Astrocyte (in vitro differentiated cells and primary cell): ENCODE data around the gene LRR1. TPM values are rescaled to one million over a fixed set of nuclear protein-coding genes. Genes with fewer than 3 reads are reported as not detected.
A peak's percentile ranks its signal among the peaks of the same experiment; 100 is the strongest.
"Not testable (repeated sequence)": the region's sequence is repeated elsewhere in the genome, so short reads cannot be mapped to it uniquely, and the experiment has no call there.

Source experiments
- DNase-seq: peaks from one replicate; pipeline ENCODE4 v3.0.0-alpha.2; 2010; ENCODE audit warnings: low read depth
- FAIRE-seq: peaks from 2 replicates; lab custom pipeline; 2011; peaks lifted over from hg19 to GRCh38; lab: Jason Lieb, UNC
- H2AFZ ChIP-seq: 2 replicates; pipeline ENCODE4 v1.6.0; 2012; ENCODE audit warnings: low read depth, low read length, inconsistent platforms
- H3K27ac ChIP-seq: 2 replicates; pipeline ENCODE4 v1.5.1; 2011; ENCODE audit warnings: low read depth, low read length, inconsistent platforms
- H3K27me3 ChIP-seq: 2 replicates; pipeline ENCODE4 v1.6.0; 2011; ENCODE audit warnings: low read length, inconsistent platforms; ENCODE audit not compliant: insufficient read depth
- H3K36me3 ChIP-seq: 2 replicates; pipeline ENCODE4 v1.5.1; 2011; ENCODE audit warnings: low read length, inconsistent platforms; ENCODE audit not compliant: insufficient read depth
- H3K4me1 ChIP-seq: 2 replicates; pipeline ENCODE4 v1.5.1; 2011; ENCODE audit warnings: low read length, inconsistent platforms; ENCODE audit not compliant: insufficient read depth
- H3K4me2 ChIP-seq: 2 replicates; pipeline ENCODE4 v1.6.0; 2012; ENCODE audit warnings: low read length, inconsistent platforms
- H3K4me3 ChIP-seq: 2 replicates; pipeline ENCODE4 v1.5.1; 2011; ENCODE audit warnings: low read depth, mild to moderate bottlenecking, low read length, inconsistent platforms; ENCODE audit not compliant: insufficient read depth
- H3K79me2 ChIP-seq: 2 replicates; pipeline ENCODE4 v1.6.0; 2012; ENCODE audit warnings: mild to moderate bottlenecking, low read length, inconsistent platforms; ENCODE audit not compliant: insufficient read depth
- H3K9ac ChIP-seq: 2 replicates; pipeline ENCODE4 v1.6.0; 2012; ENCODE audit warnings: mild to moderate bottlenecking, low read length, inconsistent platforms
- H3K9me3 ChIP-seq: 2 replicates; pipeline ENCODE4 v1.5.1; 2012; ENCODE audit warnings: low read depth, mild to moderate bottlenecking, low read length, inconsistent platforms; ENCODE audit not compliant: insufficient read depth
- H4K20me1 ChIP-seq: 2 replicates; pipeline ENCODE4 v1.6.0; 2012; ENCODE audit warnings: low read length, inconsistent platforms; ENCODE audit not compliant: insufficient read depth
- H3K27ac Mint-ChIP-seq: one replicate; pipeline ENCODE4 v1.8.0; 2021; ENCODE audit warnings: mild to moderate bottlenecking, mixed read lengths; ENCODE audit not compliant: unreplicated experiment
- H3K27me3 Mint-ChIP-seq: one replicate; pipeline ENCODE4 v1.8.0; 2021; ENCODE audit warnings: low read depth, mixed read lengths; ENCODE audit not compliant: unreplicated experiment
- H3K36me3 Mint-ChIP-seq: one replicate; pipeline ENCODE4 v1.8.0; 2021; ENCODE audit warnings: low read depth, mixed read lengths; ENCODE audit not compliant: unreplicated experiment
- H3K4me1 Mint-ChIP-seq: one replicate; pipeline ENCODE4 v1.8.0; 2021; ENCODE audit warnings: low read depth, mixed read lengths; ENCODE audit not compliant: unreplicated experiment
- H3K4me3 Mint-ChIP-seq: one replicate; pipeline ENCODE4 v1.8.0; 2021; ENCODE audit warnings: mild to moderate bottlenecking, moderate library complexity, mixed read lengths; ENCODE audit not compliant: unreplicated experiment
- H3K9me3 Mint-ChIP-seq: one replicate; pipeline ENCODE4 v1.8.0; 2021; ENCODE audit warnings: mild to moderate bottlenecking, mixed read lengths; ENCODE audit not compliant: unreplicated experiment
- EZH2 ChIP-seq: IDR thresholded peaks from 2 replicates; pipeline ENCODE4 v1.6.1; 2012; ENCODE audit warnings: mild to moderate bottlenecking, low read length, inconsistent platforms; ENCODE audit not compliant: insufficient read depth
- total RNA-seq: library from RNA; stranded (reverse); gene quantifications from 2 replicates; pipeline ENCODE4 v1.2.1, GENCODE V29; 2021
- TF ChIP-seq, protein P1 (sequence below): IDR thresholded peaks from 2 replicates; pipeline ENCODE4 v1.5.1; 2011; ENCODE audit warnings: low read depth, mild to moderate bottlenecking, inconsistent platforms, low read length, moderate library complexity; ENCODE audit not compliant: insufficient read depth

LRR1 gene
- total RNA-seq, 1 donor from 2014 or later: 10.0 TPM

DNA sequence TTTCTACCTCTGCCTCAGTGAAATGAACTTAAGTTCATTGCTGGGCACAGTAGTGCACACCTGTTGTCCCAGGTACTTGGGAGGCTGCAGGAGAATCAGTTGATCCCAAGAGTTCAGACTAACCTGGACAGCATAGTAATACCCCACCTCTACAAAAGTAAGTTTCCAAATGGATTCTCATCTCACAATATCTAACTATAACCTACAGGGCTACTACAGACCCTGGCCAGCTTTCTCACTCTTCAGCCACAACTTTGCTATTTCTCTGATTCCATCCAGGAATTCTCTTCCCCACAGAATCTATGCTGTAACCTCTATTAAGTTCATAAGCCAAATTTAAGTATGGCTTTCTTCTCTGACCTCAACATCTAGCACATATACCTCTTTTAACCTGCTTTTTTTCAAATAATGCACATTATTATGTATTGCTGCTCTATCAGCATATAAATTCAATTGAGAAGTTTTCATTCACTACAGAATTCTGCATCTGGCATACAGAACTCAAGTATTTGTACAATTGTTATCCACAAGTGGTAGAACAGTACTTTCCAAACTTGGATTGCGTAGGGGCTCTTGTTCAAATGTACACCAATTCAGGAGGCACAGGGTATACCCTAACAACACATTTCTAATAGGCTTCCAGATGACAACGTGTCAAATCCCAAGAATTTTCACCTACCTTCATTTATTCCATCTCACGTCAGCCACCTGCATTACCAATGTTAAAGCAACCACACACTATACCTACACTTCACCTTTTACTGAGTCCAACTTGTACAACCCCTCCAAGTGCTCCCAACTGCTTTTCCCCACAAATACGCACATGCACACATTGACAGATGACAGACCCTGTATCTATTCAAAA is 16.4 kb upstream of the LRR1 start:
- Mint-ChIP-seq H3K36me3 (peaks cover 26% of the 10 kb centered on the region), H3K4me3 (peak overlapping the region; percentile 93), H3K27ac (peak overlapping the region; percentile 50), H3K4me1 (peaks cover 37% of the 10 kb centered on the region), H3K9me3 (peaks cover 2% of the 10 kb centered on the region), H3K27me3 (no peaks in the 10 kb centered on the region)
- no peak overlapping the region for H3K4me3 ChIP-seq
- peaks cover 71% of the 10 kb centered on the region for H3K79me2 ChIP-seq
- no peak overlapping the region for H3K27ac ChIP-seq
- peaks cover 8% of the 10 kb centered on the region for H3K4me1 ChIP-seq
- TF ChIP-seq, protein P1, sequence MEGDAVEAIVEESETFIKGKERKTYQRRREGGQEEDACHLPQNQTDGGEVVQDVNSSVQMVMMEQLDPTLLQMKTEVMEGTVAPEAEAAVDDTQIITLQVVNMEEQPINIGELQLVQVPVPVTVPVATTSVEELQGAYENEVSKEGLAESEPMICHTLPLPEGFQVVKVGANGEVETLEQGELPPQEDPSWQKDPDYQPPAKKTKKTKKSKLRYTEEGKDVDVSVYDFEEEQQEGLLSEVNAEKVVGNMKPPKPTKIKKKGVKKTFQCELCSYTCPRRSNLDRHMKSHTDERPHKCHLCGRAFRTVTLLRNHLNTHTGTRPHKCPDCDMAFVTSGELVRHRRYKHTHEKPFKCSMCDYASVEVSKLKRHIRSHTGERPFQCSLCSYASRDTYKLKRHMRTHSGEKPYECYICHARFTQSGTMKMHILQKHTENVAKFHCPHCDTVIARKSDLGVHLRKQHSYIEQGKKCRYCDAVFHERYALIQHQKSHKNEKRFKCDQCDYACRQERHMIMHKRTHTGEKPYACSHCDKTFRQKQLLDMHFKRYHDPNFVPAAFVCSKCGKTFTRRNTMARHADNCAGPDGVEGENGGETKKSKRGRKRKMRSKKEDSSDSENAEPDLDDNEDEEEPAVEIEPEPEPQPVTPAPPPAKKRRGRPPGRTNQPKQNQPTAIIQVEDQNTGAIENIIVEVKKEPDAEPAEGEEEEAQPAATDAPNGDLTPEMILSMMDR: no peak
- no peak for TF ChIP-seq EZH2
- no peak overlapping the region for H3K9ac ChIP-seq
- H3K9me3 ChIP-seq: no peaks in the 10 kb centered on the region
- no peaks in the 10 kb centered on the region for H3K27me3 ChIP-seq
- peak overlapping the region; percentile 6 for H3K4me2 ChIP-seq
- peaks cover 30% of the 10 kb centered on the region for H3K36me3 ChIP-seq
- FAIRE-seq (no peak), DNase-seq (no peak)
- H4K20me1 ChIP-seq: peaks cover 78% of the 10 kb centered on the region
- no peak overlapping the region for H2AFZ ChIP-seq

DNA sequence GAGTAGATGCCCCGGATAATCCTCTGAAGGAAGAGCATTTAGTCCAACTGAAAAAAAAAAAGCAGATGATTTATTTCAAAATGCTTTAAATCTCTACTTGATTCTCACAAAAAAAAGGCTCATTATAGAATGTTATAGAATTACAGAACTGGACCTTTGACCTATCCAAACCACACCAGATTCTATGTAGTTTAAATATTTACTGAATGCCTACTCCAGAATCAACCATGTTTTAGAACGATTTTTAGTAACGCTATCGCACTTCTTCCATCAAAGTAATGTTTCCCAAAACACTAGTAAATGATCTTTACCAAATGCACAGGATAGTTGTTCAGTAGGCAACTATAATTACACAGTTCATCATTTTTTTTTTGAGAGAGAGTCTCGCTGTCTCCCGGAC is 15.1 kb upstream of the LRR1 start:
- no peak for DNase-seq
- Histone ChIP-seq H3K36me3 (peaks cover 24% of the 10 kb centered on the region), H3K27ac (no peak overlapping the region), H3K4me3 (peak overlapping the region; percentile 97), H3K27me3 (no peaks in the 10 kb centered on the region), H4K20me1 (peaks cover 70% of the 10 kb centered on the region), H3K9me3 (no peaks in the 10 kb centered on the region), H3K9ac (peak overlapping the region; percentile 97), H3K79me2 (peaks cover 71% of the 10 kb centered on the region), H3K4me1 (peaks cover 8% of the 10 kb centered on the region), H3K4me2 (peak overlapping the region; percentile 85), H2AFZ (no peak overlapping the region)
- Mint-ChIP-seq H3K4me3 (peak overlapping the region; percentile 93), H3K27me3 (no peaks in the 10 kb centered on the region), H3K9me3 (peaks cover 2% of the 10 kb centered on the region), H3K36me3 (peaks cover 22% of the 10 kb centered on the region), H3K27ac (peak overlapping the region; percentile 97), H3K4me1 (peaks cover 36% of the 10 kb centered on the region)
- TF ChIP-seq, protein P1: no peak
- no peak for TF ChIP-seq EZH2
- no peak for FAIRE-seq

DNA sequence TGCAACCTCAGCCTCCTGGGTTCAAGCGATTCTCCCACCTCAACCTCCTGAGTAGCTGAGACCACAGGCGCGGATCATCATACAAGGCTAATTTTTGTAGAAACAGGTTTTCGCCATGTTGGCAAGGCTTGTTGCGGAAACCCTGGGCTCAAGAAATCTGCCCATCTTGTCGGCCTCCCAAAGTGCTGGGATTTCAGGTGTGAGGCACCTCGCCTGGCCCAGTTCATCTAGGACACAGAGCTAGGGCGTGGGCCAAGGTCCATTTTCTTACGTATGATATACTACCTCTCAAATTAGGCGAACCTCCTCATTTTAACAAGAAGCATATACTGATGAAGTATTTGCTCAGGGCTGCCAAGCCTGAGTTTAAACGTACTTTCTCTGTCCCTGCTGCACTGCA is 14.7 kb upstream of the LRR1 start:
- H3K27ac ChIP-seq: no peak overlapping the region
- no peak overlapping the region for H2AFZ ChIP-seq
- no peak for DNase-seq
- H4K20me1 ChIP-seq: peaks cover 66% of the 10 kb centered on the region
- H3K4me1 ChIP-seq: peaks cover 8% of the 10 kb centered on the region
- peaks cover 69% of the 10 kb centered on the region for H3K79me2 ChIP-seq
- Mint-ChIP-seq H3K27me3 (no peaks in the 10 kb centered on the region), H3K4me3 (peak overlapping the region; percentile 93), H3K4me1 (peaks cover 33% of the 10 kb centered on the region), H3K9me3 (peaks cover 2% of the 10 kb centered on the region), H3K36me3 (peaks cover 22% of the 10 kb centered on the region), H3K27ac (peak overlapping the region; percentile 97)
- FAIRE-seq: no peak
- H3K27me3 ChIP-seq: no peaks in the 10 kb centered on the region
- H3K36me3 ChIP-seq: peaks cover 24% of the 10 kb centered on the region
- TF ChIP-seq EZH2: no peak
- TF ChIP-seq, protein P1: no peak
- peak overlapping the region; percentile 85 for H3K4me2 ChIP-seq
- H3K4me3 ChIP-seq: peak overlapping the region; percentile 97
- H3K9me3 ChIP-seq: no peaks in the 10 kb centered on the region
- peak overlapping the region; percentile 97 for H3K9ac ChIP-seq

DNA sequence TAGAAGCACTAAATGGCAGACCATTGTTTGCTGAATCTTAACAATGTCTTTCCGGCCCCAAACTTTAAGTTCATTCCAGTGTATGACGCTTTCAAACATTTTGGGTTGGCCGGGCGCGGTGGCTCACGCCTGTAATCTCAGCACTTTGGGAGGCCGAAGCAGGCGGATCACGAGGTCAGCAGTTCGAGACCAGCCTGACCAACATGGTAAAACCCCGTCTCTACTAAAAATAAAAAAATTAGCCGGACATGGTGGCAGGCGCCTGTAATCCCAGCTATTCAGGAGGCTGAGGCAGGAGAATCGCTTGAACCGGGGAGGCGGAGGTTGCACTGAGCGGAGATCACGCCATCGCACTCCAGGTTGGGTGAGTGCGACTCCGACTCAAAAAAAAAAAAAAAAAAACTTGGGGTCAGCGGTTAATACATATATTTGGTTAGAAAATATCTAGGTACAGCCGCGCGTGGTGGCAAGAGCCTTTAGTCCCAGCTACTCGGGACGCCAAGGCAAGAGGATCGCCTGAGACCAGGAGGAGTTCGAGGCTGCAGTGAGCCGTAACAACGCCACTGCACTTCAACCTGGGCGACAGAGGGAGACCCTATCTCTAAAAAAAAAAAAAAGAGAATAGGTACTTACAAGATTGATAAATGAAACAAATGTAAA is 13.6 kb upstream of the LRR1 start:
- H3K9me3 Mint-ChIP-seq, H3K4me1 ChIP-seq, H3K27me3 ChIP-seq, H3K9me3 ChIP-seq, FAIRE-seq, H2AFZ ChIP-seq, DNase-seq, H3K27me3 Mint-ChIP-seq: not testable (repeated sequence)
- peak overlapping the region; percentile 97 for H3K27ac Mint-ChIP-seq
- H3K4me1 Mint-ChIP-seq: peaks cover 27% of the 10 kb centered on the region
- Histone ChIP-seq H4K20me1 (peaks cover 55% of the 10 kb centered on the region), H3K36me3 (peaks cover 24% of the 10 kb centered on the region), H3K4me2 (peak overlapping the region; percentile 85), H3K79me2 (peaks cover 59% of the 10 kb centered on the region), H3K27ac (peak overlapping the region; percentile 86), H3K4me3 (peak overlapping the region; percentile 97), H3K9ac (peak overlapping the region; percentile 97)
- peaks cover 22% of the 10 kb centered on the region for H3K36me3 Mint-ChIP-seq
- H3K4me3 Mint-ChIP-seq: peak overlapping the region; percentile 93
